Measurements from ENCODE around the gene PNKD.

- no peak for TF ChIP-seq CTCF (IDR thresholded peaks at IDR 0.05; ENCODE audit: insufficient read depth, low read length)
- no peak for TF ChIP-seq POLR2AphosphoS5 (IDR thresholded peaks at IDR 0.05; ENCODE audit: low read depth)
- no peak for TF ChIP-seq GABPA (IDR thresholded peaks at IDR 0.05; ENCODE audit: low read depth)
- TF ChIP-seq REST (IDR thresholded peaks at IDR 0.05; ENCODE audit: insufficient replicate concordance, low read depth): no peak
These were observed 117.3 kb downstream of the PNKD start for GRCh38 chr2:218387369-218388194.
